GM20431 (cell line): ENCODE measurements around the gene CCDC33.

Experiments
- in situ Hi-C: fragments of 300-500 bp; cut with MseI, MboI; formaldehyde crosslinking; loops from one replicate; pipeline ENCODE4 v1.15.0; 2020; ENCODE audit warnings: low sequenced_read_pairs; ENCODE audit not compliant: unreplicated experiment

Gene CCDC33

DNA sequence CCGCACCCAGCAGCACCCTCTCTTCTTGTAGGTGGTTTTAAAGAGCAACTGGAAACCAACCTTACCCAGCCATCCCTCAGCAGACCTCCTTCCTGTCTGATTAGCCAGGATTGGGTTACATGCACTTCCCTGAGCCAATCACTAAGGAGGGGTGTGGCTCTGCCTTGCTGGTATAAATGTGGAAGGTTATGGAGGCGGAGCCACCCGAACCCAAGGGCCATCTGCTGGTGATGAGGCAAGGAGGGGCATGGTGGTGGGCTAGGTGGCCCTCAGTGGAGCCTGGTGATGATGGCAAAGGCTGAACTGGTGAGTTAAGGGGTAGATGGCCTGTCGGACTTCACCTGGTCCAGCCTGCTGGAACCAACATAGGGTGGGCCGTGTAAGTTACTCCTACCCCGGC is 39.8 kb downstream of the CCDC33 start:
- in situ Hi-C loops, result no loop called here

DNA sequence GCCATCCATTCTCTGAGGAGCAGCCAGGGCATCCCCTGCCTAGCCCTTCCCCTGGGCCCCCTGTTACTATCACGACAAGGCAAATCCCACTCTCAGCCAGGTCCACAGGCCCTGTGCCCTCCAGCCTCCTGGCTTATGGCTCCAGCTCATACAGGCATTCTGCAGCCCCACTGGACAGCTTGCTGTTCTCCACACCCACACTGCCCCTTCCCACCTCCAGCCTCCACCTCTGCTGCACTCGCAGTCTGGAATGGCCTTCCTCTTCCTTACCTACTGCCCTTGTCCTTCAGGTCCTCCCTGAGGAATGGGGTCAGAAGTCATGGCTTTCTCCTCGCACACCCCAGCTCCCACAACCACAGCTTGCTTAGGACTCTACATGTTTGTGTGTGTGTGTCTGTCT is 40.4 kb downstream of the CCDC33 start:
- in situ Hi-C loops, result no loop called here

DNA sequence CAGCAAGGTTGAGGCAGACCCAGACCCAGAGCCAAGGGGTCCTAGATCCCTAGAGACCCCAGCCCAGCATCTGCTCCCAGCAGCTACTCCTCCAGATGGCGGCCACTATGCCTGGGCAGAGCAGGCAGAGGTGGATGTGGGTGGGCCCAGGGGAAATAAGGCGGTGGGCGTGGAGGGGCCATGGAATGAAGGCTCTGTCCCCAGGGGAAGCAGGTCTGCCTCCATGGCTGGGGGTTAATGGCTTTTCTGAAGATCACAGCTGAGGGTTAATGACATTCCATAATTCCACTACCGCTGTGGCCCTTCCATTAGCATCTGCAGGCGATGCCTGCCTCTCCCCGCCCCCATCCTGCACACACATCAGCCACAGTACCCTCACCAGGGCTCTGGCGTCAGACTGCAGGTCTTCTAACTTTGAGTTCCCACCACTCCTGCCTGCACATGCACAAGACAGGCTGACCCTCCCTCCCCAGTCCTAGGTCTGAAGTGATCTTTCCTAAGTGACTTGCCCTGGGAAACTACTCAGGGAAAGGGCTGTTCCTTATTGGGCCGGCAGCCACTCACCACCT is 41.2 kb downstream of the CCDC33 start:
- in situ Hi-C loops, result no loop called here

DNA sequence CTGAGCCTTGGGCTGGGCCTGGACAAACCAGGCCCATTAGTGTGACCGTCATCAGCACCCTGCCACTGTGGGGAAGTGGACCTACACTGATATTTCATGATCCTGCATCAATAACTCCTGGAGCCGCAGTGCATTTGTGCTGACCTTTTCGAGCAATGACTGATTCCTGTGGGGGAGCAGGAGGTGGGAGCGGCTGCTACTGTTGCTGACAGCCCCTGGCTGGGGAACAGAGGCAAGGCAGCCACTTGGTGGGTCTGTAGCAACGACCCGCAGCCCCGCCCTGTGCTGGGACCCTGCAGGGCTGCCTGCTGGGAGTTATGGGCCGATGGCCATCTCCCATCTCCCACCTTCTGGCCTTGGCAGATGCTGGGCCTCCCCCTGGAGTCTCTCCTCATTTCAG is 42.1 kb downstream of the CCDC33 start:
- in situ Hi-C loops, result no loop called here

DNA sequence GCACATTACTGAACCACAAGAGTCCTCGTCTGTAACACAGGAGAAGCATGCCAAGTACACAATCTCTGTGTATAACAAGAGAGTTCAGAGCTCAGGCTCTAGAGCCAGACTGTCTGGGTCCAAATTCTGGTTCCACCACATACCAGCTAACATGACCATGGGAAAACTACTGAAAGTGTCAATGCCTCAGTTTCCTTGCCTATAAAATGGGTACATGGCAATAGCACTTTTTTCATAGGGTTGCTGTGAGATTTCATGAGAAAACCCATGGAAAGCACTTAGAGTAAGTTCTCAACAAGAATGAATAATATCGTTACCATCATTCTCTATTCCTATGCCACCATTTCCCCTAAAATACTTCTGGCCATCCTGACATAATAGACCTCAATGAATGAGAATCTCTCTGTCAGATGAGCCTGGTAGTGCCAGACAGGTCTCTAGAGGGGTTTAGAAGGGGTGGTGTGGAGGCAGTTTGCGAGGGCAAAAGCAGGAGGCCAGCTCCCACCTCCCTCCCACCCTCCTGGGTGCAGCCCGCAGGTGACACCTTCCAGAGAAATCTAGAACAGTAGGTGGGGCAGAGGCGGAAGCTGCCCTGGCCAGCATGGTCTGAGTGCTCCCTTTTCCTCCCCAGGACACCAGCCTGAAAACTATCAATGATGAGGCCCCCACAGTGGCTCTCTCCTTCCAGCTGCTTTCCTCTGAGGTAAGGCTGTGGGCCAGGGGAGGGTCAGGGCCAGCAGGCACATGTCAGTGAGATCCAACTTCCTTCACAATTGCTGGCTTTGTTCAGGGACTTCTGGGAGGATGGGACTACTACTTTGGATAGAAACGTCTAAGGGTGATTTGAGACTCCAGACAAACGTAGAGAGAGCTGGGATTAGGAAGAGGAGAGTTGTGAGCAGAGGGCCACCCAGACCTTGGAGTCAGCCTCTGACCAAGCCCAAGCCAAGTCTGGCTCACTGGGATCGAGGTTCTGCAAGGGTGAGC is 45.3 kb downstream of the CCDC33 start:
- in situ Hi-C loops, result no loop called here

DNA sequence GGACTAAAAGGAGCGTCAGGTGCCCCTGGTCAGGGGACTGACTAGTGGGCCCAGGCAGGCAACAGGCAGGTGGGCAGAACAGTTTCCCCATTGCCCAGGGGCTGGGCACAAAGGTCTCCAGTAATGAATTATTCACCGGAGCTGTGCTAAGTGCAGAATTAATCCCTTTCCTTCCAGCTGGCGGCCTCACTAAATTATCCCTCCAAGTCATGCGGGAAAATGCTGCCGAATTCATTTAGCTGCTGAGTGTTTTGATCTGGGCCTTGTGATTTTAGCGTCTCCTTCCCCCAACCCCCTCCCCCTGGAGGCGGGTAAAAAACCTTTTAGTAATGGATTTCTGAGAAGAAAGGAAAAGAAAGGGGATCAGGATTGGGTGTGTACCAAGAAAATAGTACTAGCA is 47.2 kb downstream of the CCDC33 start:
- in situ Hi-C loops, result no loop called here

DNA sequence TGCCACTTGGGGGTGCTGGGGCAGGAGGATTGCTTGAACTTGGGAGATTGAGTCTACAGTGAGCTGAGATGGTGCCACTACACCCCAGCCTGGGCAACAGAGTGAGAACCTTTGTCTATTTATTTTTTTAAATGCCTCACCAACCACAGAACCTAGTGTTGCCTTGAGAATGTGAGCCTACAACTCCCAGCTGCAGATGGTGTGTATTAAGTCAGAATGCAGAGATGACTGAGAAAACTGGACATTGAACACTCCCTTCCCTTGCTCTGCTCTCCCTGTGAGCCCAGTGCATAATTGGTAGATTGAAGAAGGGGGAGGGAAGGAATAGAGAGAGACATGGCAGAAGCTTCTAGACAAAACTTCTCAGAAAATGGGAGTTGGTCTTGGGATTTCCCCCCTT is 53.5 kb downstream of the CCDC33 start:
- in situ Hi-C loops, result no loop called here

DNA sequence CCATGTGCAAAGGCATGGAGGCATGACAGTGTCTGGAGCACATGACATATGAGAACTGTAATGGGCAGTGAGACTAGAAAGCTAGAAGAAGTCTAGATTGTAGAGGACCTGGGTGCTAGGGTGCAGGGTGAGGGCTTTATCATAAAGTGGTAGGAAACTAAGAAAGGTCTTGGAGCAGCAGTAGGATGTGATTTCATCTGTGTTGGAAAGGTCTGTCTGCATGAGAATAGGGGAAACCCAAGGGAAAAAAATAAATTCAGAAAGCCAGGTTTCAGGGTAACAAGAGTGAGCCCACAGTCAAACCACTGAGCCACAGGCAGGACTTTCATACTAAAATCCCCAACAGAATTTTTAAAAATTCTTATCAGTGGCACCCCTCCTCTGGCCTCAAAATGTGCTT is 54.5 kb downstream of the CCDC33 start:
- in situ Hi-C loops, result no loop called here

DNA sequence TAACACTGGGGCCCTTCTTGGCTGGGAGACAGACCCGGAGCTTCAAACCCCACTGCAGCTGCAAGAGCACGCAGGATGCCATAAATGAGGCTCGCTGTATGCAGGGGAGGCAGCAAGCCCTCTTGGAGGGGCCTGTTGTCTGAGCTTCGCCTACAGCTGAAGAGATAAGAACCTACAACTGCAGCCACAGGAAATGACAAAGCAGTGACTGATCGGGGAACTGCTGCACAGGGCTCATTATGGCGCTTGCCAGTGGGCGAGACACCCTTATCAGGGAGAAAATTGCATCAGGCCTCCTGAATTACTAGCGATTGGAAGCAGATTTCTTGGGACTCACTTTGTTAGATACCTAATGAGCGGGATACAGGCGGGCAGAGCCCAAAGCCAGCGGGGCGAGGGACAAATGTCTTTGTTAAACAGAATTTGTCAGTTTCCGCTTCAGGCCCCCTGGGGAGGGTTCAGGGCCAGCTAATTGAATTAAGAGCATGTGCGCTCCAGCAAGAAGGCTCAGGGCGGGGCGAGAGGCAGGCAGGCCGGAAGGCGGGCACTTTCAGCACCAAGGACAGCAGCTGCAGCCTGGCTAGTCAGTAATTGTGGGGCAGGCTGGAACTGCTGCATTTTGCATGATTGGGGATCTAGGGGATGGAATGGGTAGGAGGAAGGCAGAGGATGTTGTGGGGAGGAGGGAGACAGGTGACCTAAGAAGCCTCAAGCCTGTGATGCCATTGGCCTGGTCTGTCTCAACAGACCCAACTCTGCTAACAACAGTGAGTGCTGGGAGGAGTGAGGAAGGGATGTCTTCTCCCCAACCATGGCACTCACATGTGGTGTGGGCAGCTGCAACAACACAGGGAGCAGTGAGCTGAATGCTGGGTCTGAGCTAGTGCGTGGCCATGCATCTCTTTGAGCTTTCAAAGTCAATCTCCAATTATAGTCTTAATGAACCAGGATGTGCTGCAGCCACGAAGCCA is 55.3 kb downstream of the CCDC33 start:
- in situ Hi-C loops, result no loop called here

DNA sequence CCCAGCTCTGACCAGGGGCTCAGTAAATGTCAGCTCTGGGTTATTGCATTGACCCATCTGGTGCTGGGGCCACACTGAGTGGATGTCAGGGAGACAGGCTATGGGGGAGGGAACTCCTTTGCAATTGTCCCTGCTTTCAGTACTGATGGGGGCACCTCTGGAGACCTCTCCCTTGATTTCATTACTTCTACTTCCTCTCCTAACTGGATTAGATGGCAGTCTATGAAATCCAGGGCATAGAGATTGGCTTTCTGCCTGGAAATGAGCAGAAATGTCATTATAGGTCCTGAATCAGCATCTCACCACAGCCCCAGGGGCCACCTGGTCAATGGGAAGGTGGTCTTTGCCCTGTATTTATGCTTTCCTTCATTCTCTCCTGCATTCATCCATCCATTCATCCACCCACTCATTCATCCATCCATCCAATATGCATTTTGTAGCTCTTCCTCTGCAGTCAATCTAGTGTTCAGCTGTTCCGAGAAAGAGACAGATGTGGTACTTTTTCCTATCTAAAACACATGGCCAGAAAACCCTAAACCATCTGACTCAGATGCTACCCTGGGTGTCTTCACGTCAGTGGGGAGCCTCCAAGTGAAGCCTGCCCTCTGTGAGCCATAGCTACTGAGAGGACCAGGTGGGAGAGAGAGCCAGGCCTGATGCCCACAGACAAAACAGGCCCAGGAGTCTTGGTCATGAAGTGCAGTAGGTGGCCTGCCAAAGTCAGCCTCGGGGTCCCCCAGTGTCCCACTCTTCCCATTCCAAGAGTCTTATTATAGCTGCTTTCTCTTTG is 57.1 kb downstream of the CCDC33 start:
- in situ Hi-C loops, result no loop called here

DNA sequence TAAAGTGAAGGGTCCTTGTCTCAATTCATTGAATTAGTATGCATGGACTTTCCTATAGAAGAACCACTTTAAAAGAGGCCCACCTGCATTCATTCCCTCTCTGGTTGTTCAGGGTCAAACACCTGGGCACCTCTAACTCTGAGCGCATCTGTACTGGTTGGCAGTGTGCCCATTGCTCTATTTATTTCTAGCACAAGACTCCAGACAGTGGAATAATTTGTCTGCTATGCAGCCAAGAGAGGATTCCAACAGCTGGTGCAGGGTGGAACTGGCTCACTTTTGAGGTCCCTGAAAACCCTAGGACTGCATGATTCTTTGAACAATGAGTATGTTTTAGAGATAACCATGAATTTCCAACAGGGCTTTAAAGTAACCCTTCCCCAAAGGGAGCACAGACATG is 57.9 kb downstream of the CCDC33 start:
- in situ Hi-C loops, result no loop called here

DNA sequence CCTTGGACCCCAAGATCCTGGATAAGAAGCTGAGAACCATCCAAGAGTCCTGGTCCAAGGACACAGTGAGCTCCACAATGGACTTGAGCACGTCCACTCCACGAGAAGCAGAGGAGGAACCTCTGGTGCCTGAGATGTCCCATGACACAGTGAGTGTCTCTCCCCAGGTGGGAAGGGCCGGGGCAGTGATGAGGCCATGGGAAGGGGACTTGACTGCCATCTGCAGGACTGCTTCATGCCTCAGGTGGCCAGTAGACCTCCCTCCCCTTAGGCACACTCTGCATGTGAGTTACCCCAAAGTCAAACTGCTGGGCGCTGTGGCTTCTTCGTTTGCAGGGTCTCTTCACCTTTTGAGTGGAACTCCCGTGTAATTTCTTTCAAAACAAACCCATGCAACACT is 59.7 kb downstream of the CCDC33 start:
- in situ Hi-C loops, result no loop called here

DNA sequence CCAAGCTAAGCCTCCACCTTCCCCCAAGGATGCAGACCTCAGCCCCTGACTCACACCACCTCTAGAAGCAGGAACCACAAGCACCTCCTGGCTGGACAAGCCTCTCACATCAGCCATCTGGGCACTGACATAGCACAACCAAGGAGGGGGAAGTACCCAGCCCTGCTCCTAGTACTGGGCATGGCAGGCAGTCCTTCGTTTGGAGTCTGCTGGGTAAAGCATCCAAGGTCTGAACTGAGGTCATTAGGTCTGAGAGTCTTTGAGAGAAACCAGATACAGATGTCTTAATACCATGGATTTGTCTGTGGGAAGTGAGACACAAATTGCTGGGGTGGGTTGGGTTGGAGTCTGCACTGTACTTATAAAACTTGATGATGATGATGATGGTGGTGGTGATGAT is 61.8 kb downstream of the CCDC33 start:
- in situ Hi-C loops, result no loop called here

DNA sequence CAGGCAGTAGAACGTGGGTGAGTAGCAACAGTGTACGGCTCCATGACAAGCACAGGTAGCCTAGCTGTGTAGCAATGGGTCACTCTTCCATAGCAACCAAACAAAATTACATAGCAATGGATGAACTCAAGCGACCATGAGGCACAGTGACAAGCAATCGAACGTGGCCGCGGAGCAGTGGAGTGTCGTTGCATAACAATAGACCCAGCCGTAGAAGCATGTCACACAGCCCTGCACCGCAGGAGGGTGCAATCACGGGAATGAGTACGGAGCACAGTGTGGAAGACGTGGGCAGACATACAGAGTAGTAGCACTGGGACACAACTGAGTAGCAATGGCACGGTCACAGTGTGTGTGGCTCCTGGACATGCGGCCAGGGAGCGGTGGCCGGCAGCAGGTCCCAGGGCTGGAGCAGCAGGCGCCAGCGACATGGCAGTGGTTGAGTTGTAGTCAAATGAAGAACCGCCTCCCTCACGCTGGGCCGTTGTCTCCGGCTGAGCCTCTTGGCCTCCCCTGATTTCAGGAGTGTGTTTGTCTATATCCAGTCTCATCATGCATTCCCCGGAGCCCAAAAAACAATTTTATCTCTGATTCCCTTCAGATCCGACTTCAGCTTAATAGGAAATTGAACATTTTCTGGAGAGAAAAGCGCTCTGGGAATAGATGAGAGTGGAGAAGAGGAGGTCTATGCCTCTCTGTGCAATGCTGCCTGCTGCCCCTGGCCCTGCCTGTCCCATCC is 64.1 kb downstream of the CCDC33 start:
- in situ Hi-C loops, result loop anchor here (10.0 kb wide), 1 partner anchor 325 kb away; no protein-coding TSS in a partner anchor

DNA sequence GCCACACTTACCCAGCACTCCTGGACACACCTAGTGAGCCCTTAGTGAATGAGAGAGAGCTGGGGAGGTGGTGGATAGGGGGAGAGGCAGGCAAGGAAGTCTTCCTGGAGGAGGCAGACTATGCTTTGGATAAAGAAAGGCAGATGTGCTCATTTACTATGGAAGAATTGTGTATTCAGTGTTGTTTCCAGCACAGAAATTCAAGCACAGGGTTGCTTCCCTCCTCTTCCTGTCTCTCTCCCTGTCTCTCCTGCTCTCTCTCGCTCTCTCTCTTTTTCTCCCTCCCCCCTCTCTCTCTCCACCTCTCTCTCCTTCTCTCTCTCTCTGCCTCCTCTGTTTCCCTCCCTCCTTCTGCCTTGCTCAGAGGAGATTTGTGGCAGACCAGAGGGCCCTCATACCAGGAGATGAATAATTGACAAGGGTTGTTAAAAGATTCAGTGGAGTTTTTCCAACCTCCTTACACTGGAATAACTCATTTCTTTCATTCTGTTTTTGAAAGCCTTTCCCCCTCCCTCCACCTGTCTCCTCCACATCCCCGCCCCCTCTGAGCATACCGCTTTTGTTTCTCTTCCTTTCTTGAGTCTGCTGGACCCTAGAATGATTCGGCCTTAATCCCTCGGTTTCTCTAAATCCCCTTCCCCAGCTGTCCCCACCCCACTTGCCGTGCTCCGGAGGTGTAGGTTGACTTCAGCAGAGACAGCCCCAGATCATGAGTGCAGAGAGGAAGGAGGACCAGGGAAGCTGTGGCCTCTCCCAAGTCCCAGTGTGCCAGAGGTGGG is 65.6 kb downstream of the CCDC33 start:
- in situ Hi-C loops, result loop anchor here (10.0 kb wide), 1 partner anchor 327 kb away; no protein-coding TSS in a partner anchor

DNA sequence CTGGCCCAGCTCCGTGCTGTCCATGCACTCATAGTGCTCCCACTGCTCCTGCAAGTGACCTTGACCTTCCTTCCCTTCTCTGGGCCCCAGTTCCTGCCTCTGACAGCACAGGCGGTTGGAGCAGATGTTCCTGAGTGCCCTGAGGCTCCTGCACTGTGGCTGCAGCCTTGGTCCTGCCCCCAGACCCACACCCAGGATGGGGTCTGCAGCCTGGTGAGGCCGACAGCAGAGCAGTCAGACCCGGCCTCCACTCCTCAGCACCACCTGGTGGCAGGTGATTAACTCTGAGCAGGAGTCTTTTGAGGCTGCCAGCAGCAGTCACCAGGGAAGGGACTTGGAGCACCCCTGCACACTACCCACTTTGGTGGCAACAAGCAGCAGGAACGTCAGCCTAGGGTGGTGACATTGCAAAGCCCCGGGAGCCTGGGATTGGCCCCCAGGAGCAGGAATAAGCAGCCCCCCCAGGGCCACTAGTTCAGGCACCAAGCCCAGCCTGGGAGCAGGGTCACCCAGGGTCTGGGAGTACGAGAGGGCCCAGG is 66.8 kb downstream of the CCDC33 start:
- in situ Hi-C loops, result loop anchor here (10.0 kb wide), 1 partner anchor 328 kb away; no protein-coding TSS in a partner anchor

DNA sequence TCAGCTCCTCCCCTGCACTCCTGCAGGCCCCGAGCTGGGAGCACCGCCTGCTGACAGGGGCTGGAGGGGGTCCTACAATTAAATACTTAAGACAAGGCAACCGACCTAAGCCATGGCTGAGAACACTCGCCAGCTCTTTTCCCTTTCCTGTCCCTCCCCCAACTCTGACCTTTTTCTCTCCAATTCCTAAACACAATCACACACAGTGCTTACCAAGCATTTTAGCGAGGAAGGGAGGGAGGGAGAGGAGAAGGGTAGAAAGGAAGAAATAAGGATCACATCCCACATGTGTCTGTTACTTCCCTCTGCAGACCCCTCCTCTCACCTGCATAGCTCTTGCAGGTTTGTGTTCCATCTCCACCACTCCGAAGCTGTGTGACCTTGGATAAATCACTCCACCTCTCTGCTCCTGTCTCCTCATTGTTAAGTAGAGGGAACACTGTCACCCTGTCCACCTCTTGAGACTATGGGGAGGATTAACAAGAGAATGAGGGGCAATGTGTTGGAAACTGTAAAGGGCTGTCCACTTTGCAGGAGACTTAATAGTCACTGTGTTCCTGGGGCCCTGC is 67.7 kb downstream of the CCDC33 start:
- in situ Hi-C loops, result loop anchor here (10.0 kb wide), 1 partner anchor 329 kb away; no protein-coding TSS in a partner anchor
